Peyer's patch (tissue), 4 donors: ENCODE results near the gene WDR91. TPM values are rescaled to one million over a fixed set of nuclear protein-coding genes. Genes with fewer than 3 reads are reported as not detected.
"Not testable (repeated sequence)": the region's sequence is repeated elsewhere in the genome, so short reads cannot be mapped to it uniquely, and the experiment has no call there.

Experiments
- DNase-seq, 3 donors: peaks; one replicate each; pipeline ENCODE4 v3.0.0-alpha.2; 2017 to 2019
- H3K27ac ChIP-seq, 4 donors: fragments of 200-600 bp; sonication (generic); one replicate each; pipeline ENCODE4 v1.5.1; 2016 to 2019
- H3K27me3 ChIP-seq, 2 donors: fragments of 200-600 bp; sonication (generic); one replicate each; pipeline ENCODE4 v1.5.1; 2019
- H3K36me3 ChIP-seq, 3 donors: fragments of 200-600 bp; sonication (generic); one replicate each; pipeline ENCODE4 v1.5.1; 2016 to 2019
- H3K4me1 ChIP-seq, 4 donors: fragments of 200-600 bp; sonication (generic); one replicate each; pipeline ENCODE4 v1.5.1; 2016 to 2019
- H3K4me3 ChIP-seq, 4 donors: fragments of 200-600 bp; sonication (generic); 1 replicate in 3 of 4; 2 replicates in 1 of 4; pipeline ENCODE4 v1.5.1; 2016 to 2019; ENCODE audit warnings: mild to moderate bottlenecking in 1 of 4
- H3K9me3 ChIP-seq, 4 donors: fragments of 200-600 bp; sonication (generic); one replicate each; pipeline ENCODE4 v1.5.1; 2016 to 2019; ENCODE audit warnings: mild to moderate bottlenecking in 1 of 4
- POLR2A ChIP-seq, 2 donors: fragments of 450-650 bp; IDR thresholded peaks; one replicate each; pipeline ENCODE4 v1.5.1; 2017; ENCODE audit warnings: antibody characterized with exemption in 2 of 2, mild to moderate bottlenecking in 2 of 2, moderate library complexity in 2 of 2
- total RNA-seq, 4 donors: library from RNA; depleted of rRNA; stranded (reverse); fragments of >200 nt; gene quantifications; one replicate each; pipeline ENCODE4 v1.1.0, GENCODE V29; 2016
- TF ChIP-seq, protein P1 (sequence below), 6 experiments: fragments of 450-650 bp in 4 of 6; fragments of 200-600 bp in 2 of 6; sonication (generic) in 1 of 6; IDR thresholded peaks; one replicate each; pipeline ENCODE4 v1.5.1; 2017 to 2019; ENCODE audit warnings: antibody characterized with exemption in 6 of 6, mild to moderate bottlenecking in 3 of 6, moderate library complexity in 1 of 6

The WDR91 gene
- total RNA-seq, 4 donors from 2014 or later: 6.7 to 44.6 (median 22.2) TPM

DNA sequence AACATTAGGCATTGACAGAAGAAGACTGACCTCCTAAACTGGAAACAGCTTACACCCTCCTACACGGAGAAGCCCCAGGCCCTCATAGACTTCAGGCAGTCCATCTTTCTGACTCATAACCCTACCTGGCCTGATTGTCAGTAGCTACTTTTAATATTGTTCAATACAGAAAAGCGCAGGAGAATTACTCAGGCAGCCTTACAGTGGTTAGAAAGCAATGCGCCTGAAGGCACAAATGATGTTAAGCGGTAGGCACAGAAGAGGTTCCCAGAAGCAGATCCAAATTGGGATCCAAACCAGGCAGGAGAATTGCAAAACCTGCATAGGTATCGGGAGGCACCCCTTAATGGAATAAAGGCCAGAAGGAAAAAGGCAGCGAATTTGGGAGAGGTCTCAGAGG is 35.4 kb downstream of the WDR91 start:
- TF ChIP-seq, protein P1, sequence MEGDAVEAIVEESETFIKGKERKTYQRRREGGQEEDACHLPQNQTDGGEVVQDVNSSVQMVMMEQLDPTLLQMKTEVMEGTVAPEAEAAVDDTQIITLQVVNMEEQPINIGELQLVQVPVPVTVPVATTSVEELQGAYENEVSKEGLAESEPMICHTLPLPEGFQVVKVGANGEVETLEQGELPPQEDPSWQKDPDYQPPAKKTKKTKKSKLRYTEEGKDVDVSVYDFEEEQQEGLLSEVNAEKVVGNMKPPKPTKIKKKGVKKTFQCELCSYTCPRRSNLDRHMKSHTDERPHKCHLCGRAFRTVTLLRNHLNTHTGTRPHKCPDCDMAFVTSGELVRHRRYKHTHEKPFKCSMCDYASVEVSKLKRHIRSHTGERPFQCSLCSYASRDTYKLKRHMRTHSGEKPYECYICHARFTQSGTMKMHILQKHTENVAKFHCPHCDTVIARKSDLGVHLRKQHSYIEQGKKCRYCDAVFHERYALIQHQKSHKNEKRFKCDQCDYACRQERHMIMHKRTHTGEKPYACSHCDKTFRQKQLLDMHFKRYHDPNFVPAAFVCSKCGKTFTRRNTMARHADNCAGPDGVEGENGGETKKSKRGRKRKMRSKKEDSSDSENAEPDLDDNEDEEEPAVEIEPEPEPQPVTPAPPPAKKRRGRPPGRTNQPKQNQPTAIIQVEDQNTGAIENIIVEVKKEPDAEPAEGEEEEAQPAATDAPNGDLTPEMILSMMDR (IDR thresholded peaks at IDR 0.05): no peak
- TF ChIP-seq POLR2A (IDR thresholded peaks at IDR 0.05): no peak
- Histone ChIP-seq H3K36me3 (no peaks in the 10 kb centered on the region), H3K9me3 (peaks cover 0 to 14% (median under 1%) of the 10 kb centered on the region in 4 donors), H3K4me3 (no peak overlapping the region), H3K27me3 (no peaks in the 10 kb centered on the region), H3K27ac (no peak overlapping the region), H3K4me1 (peaks cover 0 to 3% (median 0%) of the 10 kb centered on the region in 4 donors)
- DNase-seq: no peak

DNA sequence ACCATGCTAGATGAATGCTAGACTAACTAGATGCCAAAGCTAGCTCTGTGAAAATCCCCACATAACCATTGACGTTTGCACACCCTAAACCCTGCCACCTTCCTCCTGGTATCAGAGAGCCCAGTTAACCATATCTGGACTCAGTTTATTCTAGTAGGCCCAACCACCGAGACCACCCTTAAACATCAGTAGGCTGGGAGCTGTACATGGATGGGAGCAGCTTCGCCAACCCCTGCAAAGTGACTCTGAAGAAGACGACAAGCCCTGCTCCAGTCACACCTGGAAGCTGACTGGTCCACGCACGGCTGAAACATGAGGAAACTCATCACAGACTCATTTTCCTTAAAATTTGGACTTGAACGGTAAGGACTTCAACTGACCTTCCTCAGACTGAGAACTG is 36.4 kb downstream of the WDR91 start:
- Histone ChIP-seq H3K9me3 (peaks cover 0 to 4% (median 0%) of the 10 kb centered on the region in 4 donors), H3K27me3 (no peaks in the 10 kb centered on the region), H3K4me3 (no peak overlapping the region), H3K27ac (no peak overlapping the region), H3K36me3 (no peaks in the 10 kb centered on the region), H3K4me1 (peaks cover 0 to 5% (median 0%) of the 10 kb centered on the region in 4 donors)
- TF ChIP-seq, protein P1 (IDR thresholded peaks at IDR 0.05): no peak
- no peak for TF ChIP-seq POLR2A (IDR thresholded peaks at IDR 0.05)
- no peak for DNase-seq

DNA sequence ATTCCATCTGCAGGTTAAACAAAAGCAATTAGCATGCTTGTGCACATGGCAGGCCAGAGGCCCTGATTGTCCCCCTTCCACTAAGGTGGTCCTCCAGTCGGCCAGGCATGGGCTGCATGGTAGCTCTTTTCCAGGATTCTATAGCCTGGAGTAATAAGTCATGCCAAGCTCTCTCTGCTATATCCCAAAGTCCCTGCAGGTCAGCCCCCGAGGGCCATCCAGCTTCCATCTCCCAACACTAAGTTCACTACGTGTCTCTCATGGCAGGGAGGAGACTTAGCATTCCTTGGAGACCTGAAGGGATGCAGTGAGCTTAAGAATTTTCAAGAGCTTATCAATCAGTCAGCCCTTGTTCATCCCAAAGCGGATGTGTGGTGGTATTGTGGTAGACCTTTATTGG is 37.4 kb downstream of the WDR91 start:
- not testable (repeated sequence) for H3K27me3 ChIP-seq, DNase-seq, H3K36me3 ChIP-seq, H3K4me3 ChIP-seq, H3K9me3 ChIP-seq, H3K27ac ChIP-seq
- peaks cover 0 to 14% (median 4%) of the 10 kb centered on the region in 4 donors for H3K4me1 ChIP-seq

DNA sequence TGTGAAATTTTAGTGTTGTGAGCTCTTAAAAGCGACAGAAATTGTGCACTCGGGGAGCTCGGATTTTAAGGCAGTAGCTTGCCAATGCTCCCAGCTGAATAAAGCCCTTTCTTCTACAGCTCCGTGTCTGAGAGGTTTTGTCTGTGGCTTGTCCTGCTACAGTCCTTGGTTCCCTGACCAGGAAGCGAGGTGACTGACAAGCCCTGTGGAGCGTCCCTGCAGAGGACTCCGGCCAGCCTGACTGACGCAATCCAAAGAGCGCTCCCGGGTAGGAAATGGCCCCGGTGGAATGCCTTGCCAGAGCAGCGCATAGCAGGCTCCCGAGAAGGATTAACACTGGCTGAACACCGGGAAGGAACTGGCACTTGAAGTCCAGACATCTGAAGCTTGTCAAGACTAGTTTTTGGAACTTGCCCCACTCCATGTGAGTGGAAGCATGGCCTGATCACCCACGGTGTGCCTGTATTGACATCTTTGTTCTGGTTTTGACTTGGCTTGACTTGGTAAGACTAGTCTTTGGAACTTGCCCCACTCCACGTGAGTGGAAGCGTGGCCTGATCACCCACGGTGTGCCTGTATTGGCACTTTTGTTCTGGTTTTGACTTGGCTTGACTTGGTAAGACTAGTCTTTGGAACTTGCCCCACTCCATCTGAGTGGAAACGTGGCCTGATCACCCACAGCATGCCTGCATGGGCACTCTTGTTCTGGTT is 39.6 kb downstream of the WDR91 start:
- not testable (repeated sequence) for H3K9me3 ChIP-seq, DNase-seq, H3K4me3 ChIP-seq, H3K27me3 ChIP-seq
- Histone ChIP-seq H3K27ac (peak overlapping the region; percentile 69 to 96 (median 96)), H3K36me3 (peaks cover 0 to 17% (median 0%) of the 10 kb centered on the region in 3 donors), H3K4me1 (peaks cover 3 to 33% (median 6%) of the 10 kb centered on the region in 4 donors)

DNA sequence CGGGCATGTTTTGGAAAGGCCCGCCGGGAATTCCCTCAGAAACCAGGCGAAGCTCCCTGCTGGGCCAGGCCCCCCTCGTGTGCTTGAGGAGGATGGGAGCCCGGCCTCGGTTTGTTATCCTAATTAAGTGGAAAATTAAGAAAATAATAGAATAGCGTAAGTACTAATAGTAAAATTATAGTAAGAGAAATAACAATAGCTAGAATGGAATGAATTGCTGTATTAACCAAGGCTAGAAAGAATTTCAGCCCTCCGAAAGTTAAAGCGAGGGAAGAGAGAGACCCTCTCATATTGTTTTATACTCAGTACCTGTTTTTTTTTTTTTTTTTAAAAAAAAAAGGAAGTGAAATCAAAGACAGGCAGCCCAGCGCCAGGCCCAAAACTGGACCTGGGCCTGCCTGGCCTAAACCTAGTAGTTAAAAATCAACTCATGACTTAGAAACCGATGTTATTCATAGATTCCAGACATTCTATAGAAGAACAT is 40.3 kb downstream of the WDR91 start:
- H3K9me3 ChIP-seq, H3K27me3 ChIP-seq, DNase-seq: not testable (repeated sequence)
- Histone ChIP-seq H3K4me3 (peak overlapping the region; percentile 62 to 91 (median 70)), H3K36me3 (peaks cover 0 to 24% (median 0%) of the 10 kb centered on the region in 3 donors), H3K4me1 (peaks cover 3 to 35% (median 6%) of the 10 kb centered on the region in 4 donors), H3K27ac (peak overlapping the region; percentile 95 to 97 (median 96))

DNA sequence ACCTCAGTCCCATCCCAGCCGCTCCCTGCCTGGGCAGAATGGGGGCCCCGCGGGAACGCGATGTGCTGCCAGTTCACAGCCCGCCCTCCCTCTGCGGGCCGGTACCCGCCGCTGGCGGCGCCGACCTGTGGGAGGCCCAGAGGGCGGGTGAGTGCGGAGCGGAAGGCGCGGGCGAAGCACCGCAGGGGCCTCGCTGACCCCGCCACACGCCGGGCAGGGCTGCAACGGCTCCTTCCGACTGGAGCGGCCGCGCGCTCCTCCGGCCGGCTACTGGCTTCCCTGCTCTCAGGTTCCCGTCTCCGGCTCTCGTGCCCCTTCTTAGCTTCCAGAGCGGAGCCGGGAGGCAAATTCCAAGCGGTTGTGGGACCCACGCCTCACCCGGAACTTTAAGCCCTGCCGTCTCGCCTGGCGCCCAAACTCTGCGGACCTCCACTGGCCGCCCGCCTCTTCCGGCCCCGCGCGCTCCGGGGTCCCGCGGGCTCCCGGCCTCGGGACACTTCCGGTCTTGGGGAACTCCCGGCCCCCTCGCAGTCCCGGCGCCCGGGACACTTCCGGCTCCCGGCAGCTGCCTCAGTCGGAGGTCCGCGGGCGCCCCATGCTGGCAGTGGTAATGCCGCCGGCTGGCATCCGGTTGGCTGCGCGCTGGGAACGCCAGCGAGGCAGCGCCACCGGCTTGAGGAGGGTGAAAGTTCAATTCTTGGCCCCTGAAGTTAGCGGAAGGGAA is 40.9 kb downstream of the WDR91 start, which contains the start of gene CYREN:
CYREN (minus strand) TSS at position 434 of the 724 bp plus-strand sequence. CDS start 1,785 bp downstream, outside the sequence.
- Histone ChIP-seq H3K27me3 (no peaks in the 10 kb centered on the region), H3K4me1 (peaks cover 3 to 35% (median 6%) of the 10 kb centered on the region in 4 donors), H3K9me3 (no peaks in the 10 kb centered on the region), H3K27ac (peak within 1 kb of the TSS; percentile 95 to 97 (median 96)), H3K36me3 (peaks cover 0 to 30% (median 0%) of the 10 kb centered on the region in 3 donors), H3K4me3 (peak within 1 kb of the TSS; percentile 62 to 91 (median 70))
- peak; percentile 56 to 63 for TF ChIP-seq POLR2A (IDR thresholded peaks at IDR 0.05)
- TF ChIP-seq, protein P1 (IDR thresholded peaks at IDR 0.05): peak in 5 of 6 experiments; percentile 56 to 90 (median 77)
- DNase-seq: peak; percentile 94 to 97 (median 97)

DNA sequence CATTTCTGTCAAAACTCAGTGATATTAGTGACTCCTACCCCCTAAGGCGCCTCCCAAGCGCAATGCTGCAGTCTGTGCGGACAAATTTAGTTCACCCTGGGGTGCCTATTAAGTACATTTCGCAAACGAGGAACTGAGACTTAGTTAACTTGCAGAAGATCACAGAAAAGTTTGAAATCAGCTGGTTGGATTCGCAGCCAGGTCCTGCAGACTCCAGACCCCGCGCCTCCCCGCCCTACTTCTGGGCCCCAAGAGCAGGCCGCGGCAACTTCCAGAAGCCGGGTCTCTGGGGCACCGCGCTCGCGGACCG is 41.4 kb downstream of the WDR91 start:
- peak overlapping the region; percentile 95 to 97 (median 96) for H3K27ac ChIP-seq
- H3K27me3 ChIP-seq: no peaks in the 10 kb centered on the region
- H3K4me3 ChIP-seq: peak overlapping the region; percentile 62 to 91 (median 70)
- no peak for DNase-seq
- peaks cover 3 to 35% (median 6%) of the 10 kb centered on the region in 4 donors for H3K4me1 ChIP-seq
- TF ChIP-seq, protein P1 (IDR thresholded peaks at IDR 0.05): no peak
- TF ChIP-seq POLR2A (IDR thresholded peaks at IDR 0.05): no peak
- H3K9me3 ChIP-seq: no peaks in the 10 kb centered on the region
- H3K36me3 ChIP-seq: peaks cover 0 to 35% (median 0%) of the 10 kb centered on the region in 3 donors
